Cerebellar nuclear complex (tissue), 1 donor: ENCODE results near the gene NMNAT1.
"Not testable (repeated sequence)": the region's sequence is repeated elsewhere in the genome, so short reads cannot be mapped to it uniquely, and the experiment has no call there.

Experiments
- DNase-seq, 2 experiments: peaks; one replicate each; lab custom pipeline; 2025; lab: John Stamatoyannopoulos, UW

Gene NMNAT1

GRCh38 chr1:10020086-10020485 is 76.8 kb downstream of the NMNAT1 start:
- no peak for DNase-seq

- not testable (repeated sequence) for DNase-seq
Observed at GRCh38 chr1:10020678-10021077, 77.4 kb downstream of the NMNAT1 start.

- not testable (repeated sequence) for DNase-seq
Observed at GRCh38 chr1:10021992-10022391, 78.7 kb downstream of the NMNAT1 start.

- no peak for DNase-seq
Observed at GRCh38 chr1:10022656-10023055, 79.4 kb downstream of the NMNAT1 start.

- no peak for DNase-seq
Observed at GRCh38 chr1:10025354-10025753, 82.1 kb downstream of the NMNAT1 start.

GRCh38 chr1:10027027-10027426 is 83.8 kb downstream of the NMNAT1 start:
- no peak for DNase-seq

GRCh38 chr1:10028956-10029500 is 85.8 kb downstream of the NMNAT1 start:
- not testable (repeated sequence) for DNase-seq

GRCh38 chr1:10031461-10031860 is 88.2 kb downstream of the NMNAT1 start:
- no peak for DNase-seq

GRCh38 chr1:10032590-10033358 is 89.5 kb downstream of the NMNAT1 start, which contains the start of gene UBE4B:
Gene UBE4B (plus strand): TSS chr1:10032958. CDS start chr1:10033671, 713 bp downstream.
- DNase-seq = peak; percentile 93 to 100

GRCh38 chr1:10033359-10033845 is 90.1 kb downstream of the NMNAT1 start:
- DNase-seq = no peak
